HG02973 (cell line): Measurements from ENCODE around the gene ROBO1.

ENCODE experiments used
- ATAC-seq: cut with Tn5 transposase; IDR thresholded peaks from one replicate; pipeline ENCODE4 v1.9.1; 2021; ENCODE audit warnings: moderate library complexity; ENCODE audit not compliant: unreplicated experiment

Gene ROBO1

GRCh38 chr3:79253271-79253670 lies 514.5 kb downstream of the ROBO1 start:
- no peak for ATAC-seq

GRCh38 chr3:79250746-79251145 lies 517.1 kb downstream of the ROBO1 start:
- no peak for ATAC-seq

GRCh38 chr3:79249701-79250100 lies 518.1 kb downstream of the ROBO1 start:
- ATAC-seq: no peak

GRCh38 chr3:79247725-79248043 lies 520.1 kb downstream of the ROBO1 start:
- no peak for ATAC-seq

GRCh38 chr3:79246875-79247724 lies 520.7 kb downstream of the ROBO1 start:
- no peak for ATAC-seq

GRCh38 chr3:79245284-79246138 lies 522.3 kb downstream of the ROBO1 start:
- ATAC-seq: no peak

GRCh38 chr3:79236496-79236895 lies 531.3 kb downstream of the ROBO1 start:
- ATAC-seq: no peak

- ATAC-seq: no peak
Observed at GRCh38 chr3:79233431-79234060, 534.3 kb downstream of the ROBO1 start.

GRCh38 chr3:79230266-79230665 lies 537.5 kb downstream of the ROBO1 start:
- no peak for ATAC-seq

- ATAC-seq: no peak
Observed at GRCh38 chr3:79217096-79217495, 550.7 kb downstream of the ROBO1 start.

GRCh38 chr3:79215286-79215685 lies 552.5 kb downstream of the ROBO1 start:
- ATAC-seq: no peak

GRCh38 chr3:79211586-79212359 lies 556.0 kb downstream of the ROBO1 start:
- ATAC-seq: no peak

GRCh38 chr3:79204351-79204750 lies 563.4 kb downstream of the ROBO1 start:
- no peak for ATAC-seq

GRCh38 chr3:79203144-79203519 lies 564.7 kb downstream of the ROBO1 start:
- ATAC-seq: no peak

GRCh38 chr3:79202471-79203143 lies 565.2 kb downstream of the ROBO1 start:
- no peak for ATAC-seq

GRCh38 chr3:79200456-79200855 lies 567.3 kb downstream of the ROBO1 start:
- no peak for ATAC-seq

- ATAC-seq: no peak
Observed at GRCh38 chr3:79199966-79200365, 567.8 kb downstream of the ROBO1 start.

GRCh38 chr3:79187426-79187825 lies 580.4 kb downstream of the ROBO1 start:
- no peak for ATAC-seq

- no peak for ATAC-seq
Observed at GRCh38 chr3:79184251-79184650, 583.5 kb downstream of the ROBO1 start.

- no peak for ATAC-seq
Observed at GRCh38 chr3:79183496-79183895, 584.3 kb downstream of the ROBO1 start.
